Measurements from ENCODE around the gene CACNG7. TPM values are rescaled to one million over a fixed set of nuclear protein-coding genes. Genes with fewer than 3 reads are reported as not detected.

CACNG7 gene
- total and polyA plus RNA-seq, 10 of the 15 experiments (the other 5 are each of a cell fraction or from before 2014, with no cell fraction given) = not detected

DNA sequence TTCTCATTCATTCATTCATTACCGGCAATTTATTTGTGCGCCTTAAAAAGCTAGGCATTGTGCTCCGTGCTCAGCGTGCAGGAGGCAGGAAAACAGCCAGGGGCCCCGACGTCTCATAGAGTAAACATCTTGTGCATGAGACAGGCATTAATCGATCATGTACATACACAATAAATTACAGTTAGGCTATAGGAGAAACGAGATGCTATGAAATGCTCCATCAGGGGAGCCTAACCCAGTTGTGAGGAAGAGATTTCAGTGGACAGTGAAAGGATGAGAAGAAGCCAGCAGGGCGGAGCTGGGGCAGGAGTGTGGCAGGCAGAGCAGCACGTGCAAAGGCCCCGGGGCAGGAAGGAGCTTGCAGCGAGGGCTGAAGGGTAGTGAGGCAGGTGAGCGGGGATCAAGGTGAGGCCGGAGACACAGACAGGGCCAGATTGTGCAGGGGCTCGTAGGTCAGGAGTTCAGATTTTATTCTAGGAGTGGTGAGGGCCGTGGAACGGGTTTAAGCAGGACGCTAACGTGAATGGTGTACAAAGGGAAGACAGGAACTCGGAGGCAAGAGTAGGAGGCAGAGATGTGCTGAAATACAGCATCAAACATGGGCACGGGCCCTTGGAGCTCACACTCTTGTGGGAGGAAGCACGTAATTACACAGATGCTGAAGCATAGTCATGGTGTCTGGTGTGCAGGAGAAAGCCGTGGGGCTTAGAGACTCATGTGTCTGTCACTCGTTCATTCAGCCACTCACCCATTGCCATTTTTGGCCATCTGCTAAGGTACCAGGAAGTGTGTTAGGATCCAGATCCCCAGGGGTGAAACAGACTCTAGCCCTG is 74.6 kb downstream of the CACNG7 start (continued):
- TF ChIP-seq CUX1 (IDR thresholded peaks at IDR 0.05; ENCODE audit: insufficient replicate concordance, low read depth, low read length) (no peak), ZNF592 (IDR thresholded peaks at IDR 0.05) (no peak), NR2C1 (IDR thresholded peaks at IDR 0.05) (no peak)
- TF ChIP-seq, protein P1, sequence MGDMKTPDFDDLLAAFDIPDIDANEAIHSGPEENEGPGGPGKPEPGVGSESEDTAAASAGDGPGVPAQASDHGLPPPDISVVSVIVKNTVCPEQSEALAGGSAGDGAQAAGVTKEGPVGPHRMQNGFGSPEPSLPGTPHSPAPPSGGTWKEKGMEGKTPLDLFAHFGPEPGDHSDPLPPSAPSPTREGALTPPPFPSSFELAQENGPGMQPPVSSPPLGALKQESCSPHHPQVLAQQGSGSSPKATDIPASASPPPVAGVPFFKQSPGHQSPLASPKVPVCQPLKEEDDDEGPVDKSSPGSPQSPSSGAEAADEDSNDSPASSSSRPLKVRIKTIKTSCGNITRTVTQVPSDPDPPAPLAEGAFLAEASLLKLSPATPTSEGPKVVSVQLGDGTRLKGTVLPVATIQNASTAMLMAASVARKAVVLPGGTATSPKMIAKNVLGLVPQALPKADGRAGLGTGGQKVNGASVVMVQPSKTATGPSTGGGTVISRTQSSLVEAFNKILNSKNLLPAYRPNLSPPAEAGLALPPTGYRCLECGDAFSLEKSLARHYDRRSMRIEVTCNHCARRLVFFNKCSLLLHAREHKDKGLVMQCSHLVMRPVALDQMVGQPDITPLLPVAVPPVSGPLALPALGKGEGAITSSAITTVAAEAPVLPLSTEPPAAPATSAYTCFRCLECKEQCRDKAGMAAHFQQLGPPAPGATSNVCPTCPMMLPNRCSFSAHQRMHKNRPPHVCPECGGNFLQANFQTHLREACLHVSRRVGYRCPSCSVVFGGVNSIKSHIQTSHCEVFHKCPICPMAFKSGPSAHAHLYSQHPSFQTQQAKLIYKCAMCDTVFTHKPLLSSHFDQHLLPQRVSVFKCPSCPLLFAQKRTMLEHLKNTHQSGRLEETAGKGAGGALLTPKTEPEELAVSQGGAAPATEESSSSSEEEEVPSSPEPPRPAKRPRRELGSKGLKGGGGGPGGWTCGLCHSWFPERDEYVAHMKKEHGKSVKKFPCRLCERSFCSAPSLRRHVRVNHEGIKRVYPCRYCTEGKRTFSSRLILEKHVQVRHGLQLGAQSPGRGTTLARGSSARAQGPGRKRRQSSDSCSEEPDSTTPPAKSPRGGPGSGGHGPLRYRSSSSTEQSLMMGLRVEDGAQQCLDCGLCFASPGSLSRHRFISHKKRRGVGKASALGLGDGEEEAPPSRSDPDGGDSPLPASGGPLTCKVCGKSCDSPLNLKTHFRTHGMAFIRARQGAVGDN (IDR thresholded peaks at IDR 0.05) = no peak

Measured in GM12878 (cell line).